Activated naive CD4-positive, alpha-beta T cell treated with anti-CD3 and anti-CD28 coated beads, Interleukin-2, amount 50 U/mL, for 16 hours (primary cell): ENCODE results near the gene GOLGA6A.
"Not testable (repeated sequence)": the region's sequence is repeated elsewhere in the genome, so short reads cannot be mapped to it uniquely, and the experiment has no call there.

Source experiments
- DNase-seq: peaks from one replicate; pipeline ENCODE4 v3.0.0-alpha.2; 2020

The GOLGA6A gene

GRCh38 chr15:74052271-74053260 lies 29.8 kb downstream of the GOLGA6A start:
- not testable (repeated sequence) for DNase-seq

- no peak for DNase-seq
These were observed 31.7 kb downstream of the GOLGA6A start for GRCh38 chr15:74050556-74051234.

DNA sequence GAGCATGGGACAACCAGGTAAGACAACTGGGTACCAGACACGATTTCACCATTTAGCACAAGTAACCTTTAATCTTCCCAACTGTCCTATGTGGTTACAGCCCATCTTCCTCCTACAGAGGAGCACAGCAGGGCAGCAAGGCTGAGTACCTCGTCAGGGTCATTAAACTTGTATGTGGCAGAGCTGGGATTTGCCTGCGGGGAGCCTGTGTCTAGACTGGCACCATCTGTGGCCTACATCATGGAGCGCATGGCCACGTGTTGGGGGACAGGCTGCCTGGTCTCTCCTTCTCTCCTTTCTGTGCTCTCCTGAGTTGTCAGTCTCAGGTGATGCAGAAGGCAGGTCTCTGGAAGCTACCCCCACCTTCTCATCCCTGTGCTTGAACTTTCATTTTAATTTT lies 32.2 kb downstream of the GOLGA6A start:
- no peak for DNase-seq

- no peak for DNase-seq
These were observed 36.1 kb downstream of the GOLGA6A start for GRCh38 chr15:74046275-74046674.

DNA sequence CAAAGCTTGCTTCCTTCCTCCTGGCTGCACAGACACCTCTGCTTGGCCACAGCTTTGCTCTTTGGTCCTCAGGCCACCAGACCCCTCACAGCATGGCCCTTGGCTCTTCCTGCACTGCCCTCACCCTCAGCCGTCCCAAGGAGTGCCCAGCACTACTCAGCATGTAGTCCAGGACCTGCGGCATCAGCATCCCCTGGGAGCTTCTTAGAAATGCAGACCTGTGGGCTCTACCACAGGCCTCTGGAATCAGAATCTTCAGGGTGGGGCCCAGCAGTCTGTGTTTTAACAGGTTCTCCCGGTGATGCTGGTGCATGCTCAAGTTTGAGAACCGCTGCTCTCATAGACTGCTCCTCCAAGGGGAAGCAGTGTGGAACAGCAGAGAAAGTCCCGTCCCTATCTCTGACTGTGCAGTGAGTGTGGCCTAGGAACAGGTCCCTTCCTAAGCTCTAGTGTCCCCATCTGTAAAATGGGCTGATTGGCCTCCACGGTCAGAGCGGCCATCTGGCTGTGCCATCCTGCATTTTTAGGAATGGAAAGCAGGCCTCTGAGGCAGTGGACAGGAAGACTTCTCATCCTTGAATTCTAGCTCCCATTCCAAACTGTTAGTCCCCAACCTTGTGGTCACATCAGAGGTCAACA lies 36.6 kb downstream of the GOLGA6A start:
- no peak for DNase-seq

DNA sequence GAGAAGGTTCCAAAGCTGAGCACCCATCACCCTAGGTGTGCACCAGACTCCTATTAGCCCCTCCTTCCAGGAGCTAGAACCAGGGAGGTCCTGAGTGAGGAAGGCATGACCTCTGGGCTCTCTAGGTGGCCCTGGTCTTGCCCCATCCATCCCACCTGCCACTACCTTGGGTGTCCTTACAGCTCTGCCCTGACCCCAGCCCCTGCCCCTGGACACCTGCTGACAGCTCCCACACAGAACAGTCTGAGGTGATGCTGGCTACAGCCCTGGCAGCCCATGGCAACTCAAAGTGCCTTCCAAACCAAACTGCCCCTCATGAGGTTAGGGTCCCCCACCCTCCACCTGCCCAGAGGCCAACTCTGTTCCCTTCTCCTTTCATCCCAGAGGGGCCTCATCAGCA lies 37.2 kb downstream of the GOLGA6A start:
- no peak for DNase-seq

GRCh38 chr15:74044267-74045110 lies 37.9 kb downstream of the GOLGA6A start:
- no peak for DNase-seq

DNA sequence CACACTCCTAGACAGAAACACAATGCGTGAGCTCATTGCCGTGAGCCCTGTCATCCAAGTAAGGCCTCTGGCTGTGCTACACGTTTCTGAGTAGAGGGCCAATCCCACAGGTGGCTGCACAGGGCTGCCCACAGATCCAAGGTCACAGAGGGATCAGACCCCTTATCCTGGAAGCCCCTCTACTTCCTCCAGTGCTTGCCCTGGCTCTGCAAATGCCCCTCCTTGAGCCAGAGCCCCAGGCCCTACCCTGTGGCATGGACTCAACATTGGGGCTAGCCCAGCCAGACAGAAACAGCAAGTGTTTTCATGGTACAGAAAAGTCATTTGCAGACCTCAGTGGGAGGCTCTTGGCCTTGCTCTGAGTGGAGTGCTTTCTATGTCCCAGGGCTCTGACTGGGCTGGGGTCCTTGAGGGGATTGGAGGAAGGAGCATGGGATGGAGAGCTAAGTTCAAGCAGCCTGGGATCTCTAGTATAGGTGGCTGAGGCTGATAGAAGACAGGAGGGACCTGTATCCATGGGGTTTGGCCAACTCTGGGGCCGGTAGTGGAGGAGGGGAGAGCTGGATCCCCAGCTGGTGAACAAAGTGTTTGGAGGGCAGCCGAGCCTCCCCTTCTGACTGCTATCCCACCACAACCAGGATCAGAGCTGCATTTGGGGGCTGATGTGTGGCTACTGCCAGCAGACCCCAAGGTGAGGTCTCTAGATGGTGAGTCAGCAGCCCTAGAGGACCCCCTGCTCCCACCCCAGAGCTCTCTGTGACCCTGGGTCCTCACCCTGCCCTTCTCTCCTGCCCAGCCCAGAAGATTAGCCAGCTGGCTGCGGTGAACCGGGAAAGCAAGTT lies 38.7 kb downstream of the GOLGA6A start:
- no peak for DNase-seq

DNA sequence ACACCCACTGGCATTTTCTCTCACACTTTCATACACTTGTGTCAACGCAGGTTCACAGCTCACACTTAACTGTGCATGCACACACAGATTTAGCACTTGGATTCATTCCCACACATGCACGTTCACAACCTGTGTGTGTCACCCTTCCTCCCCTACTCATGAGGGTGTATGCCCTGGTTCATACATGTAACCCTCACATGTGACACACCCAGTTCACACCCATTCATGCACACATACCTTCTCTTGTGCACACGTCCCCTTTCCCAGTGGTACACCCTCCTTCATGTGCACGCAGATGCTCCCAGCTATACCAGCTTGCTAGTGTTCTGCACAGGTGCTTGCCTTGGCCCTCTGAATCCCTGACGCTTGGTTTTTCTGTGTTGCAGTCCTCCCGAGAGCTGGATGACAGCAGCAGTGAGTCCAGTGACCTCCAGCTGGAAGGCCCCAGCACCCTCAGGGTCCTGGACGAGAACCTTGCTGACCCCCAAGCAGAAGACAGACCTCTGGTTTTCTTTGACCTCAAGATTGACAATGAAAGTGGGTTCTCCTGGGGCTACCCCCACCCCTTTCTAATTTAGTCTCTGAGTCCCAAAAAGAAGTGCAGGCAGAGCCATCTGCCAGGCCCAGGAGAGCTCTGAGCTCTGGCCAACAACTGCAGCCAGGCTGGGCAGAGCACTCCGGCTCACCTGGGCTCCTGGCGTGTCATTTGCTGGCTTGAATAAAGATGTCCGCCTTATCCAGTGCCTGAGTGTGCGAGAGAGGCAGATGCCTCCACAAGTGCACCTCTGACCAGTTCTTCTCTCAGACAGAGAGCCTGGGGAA lies 39.5 kb downstream of the GOLGA6A start:
- no peak for DNase-seq

- no peak for DNase-seq
These were observed 40.4 kb downstream of the GOLGA6A start for GRCh38 chr15:74041777-74042435.

DNA sequence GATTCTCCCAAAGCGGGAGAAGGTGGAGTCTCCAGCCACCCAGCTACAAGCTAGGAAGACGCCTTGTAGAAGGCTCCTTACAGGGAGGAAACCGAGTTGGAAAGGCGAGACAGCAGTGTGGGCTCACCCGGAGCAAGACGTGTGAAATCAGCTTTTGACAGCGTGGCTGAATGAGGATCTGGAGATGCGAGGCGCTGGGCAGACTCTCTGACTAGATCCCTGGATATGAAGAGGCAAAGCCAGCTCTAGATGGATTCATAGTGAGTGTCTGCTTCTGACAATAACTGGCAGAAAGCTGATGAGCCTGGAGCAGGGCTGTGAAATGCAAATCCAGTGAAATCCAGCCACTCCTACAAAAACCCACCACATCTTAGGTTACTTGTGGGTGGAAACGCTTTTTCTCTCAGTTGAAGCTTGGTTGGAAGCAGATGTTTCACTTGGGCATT lies 41.0 kb downstream of the GOLGA6A start:
- no peak for DNase-seq

DNA sequence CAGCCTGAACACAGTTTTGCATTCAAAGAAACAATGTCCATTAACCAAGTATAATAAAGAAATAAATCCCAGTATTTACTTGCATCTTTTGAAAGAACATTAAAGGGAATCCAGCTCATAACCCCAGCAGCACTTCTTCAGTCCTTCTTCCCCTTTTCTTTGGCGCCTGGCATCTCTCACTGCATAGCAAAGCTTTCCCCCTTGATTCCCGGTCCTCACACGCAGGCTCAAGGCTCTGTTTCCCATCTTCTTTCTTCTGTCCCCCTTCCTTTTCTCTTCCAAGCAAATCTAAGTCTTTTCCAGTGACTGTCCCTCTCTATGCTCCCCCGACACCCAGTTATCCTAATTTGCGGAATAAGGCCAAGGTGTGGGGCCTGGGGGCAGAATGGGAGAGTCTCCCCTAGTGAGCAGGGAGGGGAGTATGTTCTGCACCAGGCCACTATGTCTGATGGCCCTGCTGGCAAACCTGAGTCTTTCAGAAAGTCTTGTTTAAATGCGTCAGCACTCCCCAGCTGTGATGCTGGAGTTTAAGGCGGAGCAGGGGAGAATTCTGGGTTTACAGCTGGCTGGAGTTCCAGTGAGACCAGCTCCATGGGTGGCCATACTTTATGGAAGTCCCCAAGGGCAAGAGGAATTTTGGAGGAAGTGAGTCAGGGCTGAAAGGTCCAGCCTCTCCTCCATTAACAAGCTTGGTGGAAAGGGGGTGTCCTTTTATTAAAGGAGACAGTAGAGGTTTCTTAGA lies 42.1 kb downstream of the GOLGA6A start:
- DNase-seq: no peak

GRCh38 chr15:74039656-74040010 lies 42.7 kb downstream of the GOLGA6A start:
- DNase-seq: no peak

DNA sequence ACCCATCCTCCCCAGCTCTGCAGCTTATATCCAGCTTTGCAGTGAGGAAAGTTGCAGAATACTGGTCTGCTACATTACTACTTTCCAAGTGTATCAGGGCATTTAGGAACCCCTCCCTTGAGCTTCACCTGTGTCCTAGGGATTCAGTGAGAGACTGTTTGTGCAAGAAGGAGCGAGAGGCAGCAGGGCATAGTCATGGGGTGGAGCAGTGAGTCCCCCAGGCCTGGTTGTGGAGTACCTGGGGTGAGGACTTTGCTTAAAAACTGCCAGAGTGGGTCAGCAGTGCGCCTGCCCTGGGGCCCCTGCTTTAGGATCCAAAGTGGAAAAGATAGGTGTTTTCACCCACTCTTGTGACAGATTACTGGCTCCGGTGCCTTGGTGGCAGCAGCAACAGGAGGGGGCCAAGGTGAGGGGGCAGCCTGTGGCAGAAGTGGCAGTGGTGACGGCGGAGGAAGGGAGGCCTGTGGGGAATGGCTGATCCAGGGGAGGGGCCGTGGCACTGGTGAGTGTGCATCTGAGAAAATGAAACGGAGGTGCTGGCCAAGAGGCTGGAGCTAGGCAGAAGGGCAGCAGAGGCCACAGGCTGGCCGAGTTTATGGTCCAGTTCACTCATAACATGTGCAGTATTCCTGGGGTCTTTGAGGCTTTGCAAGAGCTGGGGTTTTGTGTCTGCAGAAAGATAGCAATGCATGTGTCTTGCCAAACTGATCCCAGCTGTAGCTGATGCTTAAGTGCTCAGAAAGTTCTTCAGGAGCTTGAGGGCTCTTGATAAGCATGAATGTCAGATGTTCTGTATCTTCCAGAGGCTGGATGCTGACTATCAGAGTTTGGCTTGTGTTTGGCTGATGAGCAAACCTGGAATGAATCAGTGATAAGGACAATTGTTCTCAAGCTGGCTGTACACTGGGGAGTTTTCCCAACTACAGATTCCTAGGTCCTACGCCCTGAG lies 43.4 kb downstream of the GOLGA6A start:
- DNase-seq: no peak

DNA sequence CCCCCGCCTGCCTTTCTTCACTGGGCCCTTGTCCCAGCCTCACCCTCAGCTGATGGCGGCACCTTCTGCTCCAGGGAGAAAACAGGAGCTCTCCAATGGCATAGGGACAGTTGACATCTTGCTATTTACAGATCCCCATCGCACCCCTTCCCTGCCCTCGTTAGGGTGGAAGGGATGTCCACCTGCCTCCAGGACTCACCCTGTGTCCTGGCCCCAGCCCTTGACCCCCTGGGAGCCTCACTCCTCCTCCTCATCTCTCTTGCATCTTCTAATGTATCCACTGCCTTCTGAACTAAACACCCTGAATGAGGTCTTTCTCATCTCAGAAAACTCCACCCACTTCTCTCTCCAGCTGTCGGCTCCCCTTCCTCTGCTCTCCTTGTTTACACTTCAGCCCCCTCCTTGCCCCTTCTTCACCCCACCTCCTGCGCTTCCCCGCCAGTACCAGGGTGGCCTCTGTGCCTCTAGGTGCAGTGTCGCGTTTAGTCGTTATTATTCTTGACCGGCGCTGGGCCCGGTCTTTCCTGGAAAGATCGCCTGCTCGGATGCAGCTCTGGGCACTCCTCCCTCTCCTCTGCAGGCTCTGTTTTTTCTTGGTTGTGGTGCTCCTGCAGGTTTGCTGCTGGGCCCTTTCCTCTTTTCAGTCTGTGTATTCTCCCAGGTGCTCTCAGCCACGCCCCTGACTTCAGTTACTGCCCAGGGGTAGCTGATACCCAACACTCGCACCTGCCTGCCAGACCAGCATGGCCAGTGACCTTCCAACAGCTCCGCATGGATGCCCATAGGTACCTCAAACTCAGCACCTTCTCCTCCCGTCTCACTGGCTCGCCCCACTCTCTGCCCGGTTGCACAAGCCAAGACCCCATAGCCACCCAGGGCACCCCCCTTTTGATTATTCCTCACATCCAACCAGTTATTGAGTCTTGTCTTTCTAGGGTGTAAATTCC lies 44.9 kb downstream of the GOLGA6A start:
- no peak for DNase-seq

DNA sequence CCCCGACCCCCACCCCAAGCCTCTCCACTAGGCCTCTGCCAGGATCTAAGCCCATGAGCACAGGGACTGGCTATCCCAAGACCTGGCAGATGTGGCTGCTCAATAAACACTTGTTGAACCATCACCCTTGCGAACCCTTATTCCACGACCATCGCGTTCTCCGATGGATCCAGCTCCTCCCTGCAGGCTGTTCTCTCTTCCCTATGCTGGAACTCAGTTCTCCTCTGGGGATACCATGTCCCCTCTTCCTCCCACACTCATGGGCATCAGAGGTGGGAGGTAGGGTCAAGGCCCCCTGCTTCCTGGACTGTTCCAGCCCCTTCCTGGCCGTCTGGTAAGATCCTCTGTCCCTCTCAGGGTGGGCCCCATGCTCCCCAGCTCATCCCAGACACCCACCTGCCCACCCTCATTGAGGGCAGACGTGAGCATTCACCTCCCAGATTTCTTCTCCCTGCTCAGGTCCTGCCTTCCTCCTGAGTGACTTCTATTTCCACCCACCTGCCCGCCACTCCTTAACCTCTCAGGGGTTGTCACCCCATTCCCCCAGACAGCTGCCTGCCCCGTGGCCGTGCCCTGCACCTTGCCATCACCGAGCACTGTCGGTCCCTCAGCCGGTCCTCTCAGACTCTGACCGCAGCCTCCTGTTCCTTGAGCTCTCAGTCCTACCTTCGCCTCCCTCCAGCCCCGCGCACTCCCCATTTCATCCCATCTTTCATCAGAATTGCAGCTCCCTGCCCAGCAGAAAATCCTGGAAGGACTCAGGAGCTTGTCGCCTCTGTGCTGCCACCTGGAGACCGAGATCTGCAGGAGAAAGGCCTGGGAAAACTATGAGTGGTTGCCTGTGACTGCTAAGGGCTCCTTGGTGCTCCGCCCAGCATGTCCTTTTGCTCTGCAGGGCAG lies 45.8 kb downstream of the GOLGA6A start:
- no peak for DNase-seq
